RWPE2 (cell line): ENCODE results near the gene FGFBP2.

Source experiments
- ATAC-seq: fragments of 200-7000 bp; cut with Tn5 transposase; 3 replicates; pipeline ENCODE4 v1.9.1; 2021; ENCODE audit warnings: low read depth
- DNase-seq: peaks from one replicate; pipeline ENCODE4 v3.0.0-alpha.2; 2020; ENCODE audit warnings: low spot score
- H3K27ac ChIP-seq: fragments of 450-650 bp; 2 replicates; pipeline ENCODE4 v1.5.1; 2017; ENCODE audit warnings: mild to moderate bottlenecking; ENCODE audit not compliant: poor library complexity, severe bottlenecking
- H3K27me3 ChIP-seq: fragments of 250-450 bp; sonication (Bioruptor Pico); 2 replicates; pipeline ENCODE4 v1.5.1; 2021; ENCODE audit warnings: mild to moderate bottlenecking, moderate library complexity; ENCODE audit not compliant: insufficient read depth, poor library complexity, severe bottlenecking
- H3K36me3 ChIP-seq: fragments of 250-450 bp; sonication (Bioruptor Pico); 2 replicates; pipeline ENCODE4 v1.5.1; 2020; ENCODE audit warnings: low read depth, mild to moderate bottlenecking, moderate library complexity
- H3K4me1 ChIP-seq: fragments of 250-450 bp; sonication (Bioruptor Pico); 2 replicates; pipeline ENCODE4 v1.5.1; 2021; ENCODE audit warnings: mild to moderate bottlenecking, moderate library complexity; ENCODE audit not compliant: insufficient read depth, poor library complexity, severe bottlenecking
- H3K4me3 ChIP-seq: fragments of 250-450 bp; sonication (Bioruptor Pico); 2 replicates; pipeline ENCODE4 v1.5.1; 2021; ENCODE audit warnings: mild to moderate bottlenecking, moderate library complexity; ENCODE audit not compliant: severe bottlenecking
- H3K9me3 ChIP-seq: fragments of 250-450 bp; sonication (Bioruptor Pico); 2 replicates; pipeline ENCODE4 v1.5.1; 2021; ENCODE audit warnings: mild to moderate bottlenecking, moderate library complexity; ENCODE audit not compliant: severe bottlenecking
- CTCF ChIP-seq: fragments of 450-650 bp; IDR thresholded peaks from one replicate; pipeline ENCODE4 v1.5.1; 2017; ENCODE audit warnings: mild to moderate bottlenecking, moderate library complexity; ENCODE audit not compliant: poor library complexity, severe bottlenecking

FGFBP2 gene

GRCh38 chr4:15935504-15936402 lies 27.2 kb downstream of the FGFBP2 start:
- peak overlapping the region; percentile 81 for H3K27ac ChIP-seq
- TF ChIP-seq CTCF: no peak
- peaks cover 33% of the 10 kb centered on the region for H3K36me3 ChIP-seq
- peak overlapping the region; percentile 56 for H3K4me3 ChIP-seq
- H3K27me3 ChIP-seq: no peaks in the 10 kb centered on the region
- H3K4me1 ChIP-seq: peaks cover 29% of the 10 kb centered on the region
- DNase-seq (no peak), ATAC-seq (no peak)
- no peaks in the 10 kb centered on the region for H3K9me3 ChIP-seq

- Histone ChIP-seq H3K27me3 (no peaks in the 10 kb centered on the region), H3K27ac (peak overlapping the region; percentile 81), H3K4me1 (peaks cover 26% of the 10 kb centered on the region), H3K36me3 (peaks cover 33% of the 10 kb centered on the region), H3K9me3 (no peaks in the 10 kb centered on the region), H3K4me3 (no peak overlapping the region)
- DNase-seq (no peak), ATAC-seq (peak; percentile 42)
- TF ChIP-seq CTCF: no peak
These were observed 28.7 kb downstream of the FGFBP2 start for GRCh38 chr4:15934259-15934658.

- ATAC-seq: no peak
These were observed 31.3 kb downstream of the FGFBP2 start for GRCh38 chr4:15931451-15932210.

GRCh38 chr4:15930314-15930713 lies 32.7 kb downstream of the FGFBP2 start:
- Histone ChIP-seq H3K36me3 (peaks cover 7% of the 10 kb centered on the region), H3K9me3 (no peaks in the 10 kb centered on the region), H3K27me3 (no peaks in the 10 kb centered on the region), H3K4me3 (no peak overlapping the region), H3K27ac (peak overlapping the region; percentile 3), H3K4me1 (peaks cover 13% of the 10 kb centered on the region)
- no peak for TF ChIP-seq CTCF
- DNase-seq: no peak
- no peak for ATAC-seq

More at GRCh38 chr4:15931451-15932210, 31.3 kb downstream of the FGFBP2 start:
- Histone ChIP-seq H3K36me3 (peaks cover 21% of the 10 kb centered on the region), H3K4me1 (peaks cover 17% of the 10 kb centered on the region), H3K4me3 (no peak overlapping the region), H3K9me3 (no peaks in the 10 kb centered on the region), H3K27me3 (no peaks in the 10 kb centered on the region), H3K27ac (peak overlapping the region; percentile 81)
- TF ChIP-seq CTCF: no peak
- no peak for DNase-seq
